GM12878 (cell line): ENCODE results near the gene UNCX.

Experiments
- ATF3 ChIP-seq: IDR thresholded peaks from 2 replicates; pipeline ENCODE4 v1.6.1; 2011; ENCODE audit warnings: low read depth, mild to moderate bottlenecking, low read length, moderate library complexity, borderline replicate concordance; ENCODE audit errors: extremely low read depth
- CEBPB ChIP-seq, 2 experiments: fragments of 150-350 bp in 1 of 2; IDR thresholded peaks; 2 replicates each; pipeline ENCODE4 v1.6.1; 2012 to 2014; ENCODE audit warnings: low read depth in 2 of 2, low read length in 2 of 2, borderline replicate concordance in 1 of 2, inconsistent platforms in 1 of 2
- CTCF ChIP-seq, 3 experiments: IDR thresholded peaks in 2 of 3; conservative IDR thresholded peaks in 1 of 3; 2 replicates each; pipeline ENCODE4 v1.5.1; 2011; ENCODE audit warnings: low read depth in 3 of 3, low read length in 3 of 3, mild to moderate bottlenecking in 3 of 3, control low read depth in 2 of 3, moderate library complexity in 2 of 3, inconsistent platforms in 1 of 3, mixed read lengths in 1 of 3; ENCODE audit not compliant: control insufficient read depth in 2 of 3, insufficient read depth in 1 of 3; ENCODE audit errors: extremely low read depth in 1 of 3
- FOXK2 ChIP-seq: fragments of 450-650 bp; IDR thresholded peaks from 2 replicates; pipeline ENCODE4 v1.6.1; 2017; ENCODE audit warnings: mild to moderate bottlenecking, moderate library complexity
- HDAC2 ChIP-seq: fragments of 200-600 bp; sonication (generic); IDR thresholded peaks from 2 replicates; pipeline ENCODE4 v1.6.1; 2017
- IKZF2 ChIP-seq, 2 experiments: fragments of 450-650 bp; IDR thresholded peaks; 2 replicates each; pipeline ENCODE4 v1.6.1; 2017; ENCODE audit warnings: mild to moderate bottlenecking in 2 of 2, moderate library complexity in 2 of 2
- PBX3 ChIP-seq: IDR thresholded peaks from 2 replicates; pipeline ENCODE4 v1.6.1; 2011; ENCODE audit warnings: mild to moderate bottlenecking, low read depth, low read length, moderate library complexity; ENCODE audit not compliant: insufficient replicate concordance
- POLR2A ChIP-seq: IDR thresholded peaks from 2 replicates; pipeline ENCODE4 v1.6.1; 2011; ENCODE audit warnings: low read depth, mild to moderate bottlenecking, low read length
- POLR2AphosphoS5 ChIP-seq: IDR thresholded peaks from 2 replicates; pipeline ENCODE4 v1.6.1; 2011; ENCODE audit warnings: mild to moderate bottlenecking, low read length, inconsistent platforms

- no peak for TF ChIP-seq POLR2A
- TF ChIP-seq IKZF2 (IDR thresholded peaks at IDR 0.05), result no peak
- no peak for TF ChIP-seq CEBPB (IDR thresholded peaks at IDR 0.05; ENCODE audit: borderline replicate concordance in 1 of 2, low read depth in 2 of 2, low read length in 2 of 2)
- no peak for TF ChIP-seq CTCF (IDR thresholded peaks at IDR 0.05 in 2 of 3, conservative IDR thresholded peaks at IDR 0.05 in 1 of 3; ENCODE audit: control insufficient read depth in 2 of 3, extremely low read depth in 1 of 3, insufficient read depth in 1 of 3, low read depth in 3 of 3, low read length in 3 of 3)
- no peak for TF ChIP-seq PBX3
- no peak for TF ChIP-seq FOXK2
- TF ChIP-seq POLR2AphosphoS5, result no peak
- TF ChIP-seq HDAC2, result no peak
- no peak for TF ChIP-seq ATF3
These were observed 12.5 kb upstream of the UNCX start for GRCh38 chr7:1220000-1220726.
